Astrocyte (in vitro differentiated cells and primary cell): ENCODE measurements around the gene TMEM217.
"Not testable (repeated sequence)": the region's sequence is repeated elsewhere in the genome, so short reads cannot be mapped to it uniquely, and the experiment has no call there.

Experiments
- EZH2 ChIP-seq: IDR thresholded peaks from 2 replicates; pipeline ENCODE4 v1.6.1; 2012; ENCODE audit warnings: mild to moderate bottlenecking, low read length, inconsistent platforms; ENCODE audit not compliant: insufficient read depth
- TF ChIP-seq, protein P1 (sequence below): IDR thresholded peaks from 2 replicates; pipeline ENCODE4 v1.5.1; 2011; ENCODE audit warnings: low read depth, mild to moderate bottlenecking, inconsistent platforms, low read length, moderate library complexity; ENCODE audit not compliant: insufficient read depth

DNA sequence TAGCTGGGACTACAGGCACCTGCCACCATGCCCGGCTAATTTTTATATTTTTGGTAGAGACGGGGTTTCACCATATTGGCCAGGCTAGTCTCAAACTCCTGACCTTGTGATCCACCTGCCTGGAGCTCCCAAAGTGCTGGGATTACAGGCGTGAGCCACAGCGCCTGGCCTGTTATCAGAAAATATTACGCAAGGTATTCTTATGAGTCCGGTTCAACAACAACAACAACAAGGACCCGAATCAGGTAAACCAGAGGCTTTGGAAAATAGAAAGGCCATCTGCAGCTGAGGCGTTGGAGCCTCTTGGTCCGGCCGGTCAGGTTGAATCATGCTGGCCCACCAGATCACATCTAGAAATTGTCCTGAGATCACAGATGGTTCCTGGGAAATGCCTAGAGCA, 49.5 kb upstream of the TMEM217 start:
- TF ChIP-seq, protein P1, sequence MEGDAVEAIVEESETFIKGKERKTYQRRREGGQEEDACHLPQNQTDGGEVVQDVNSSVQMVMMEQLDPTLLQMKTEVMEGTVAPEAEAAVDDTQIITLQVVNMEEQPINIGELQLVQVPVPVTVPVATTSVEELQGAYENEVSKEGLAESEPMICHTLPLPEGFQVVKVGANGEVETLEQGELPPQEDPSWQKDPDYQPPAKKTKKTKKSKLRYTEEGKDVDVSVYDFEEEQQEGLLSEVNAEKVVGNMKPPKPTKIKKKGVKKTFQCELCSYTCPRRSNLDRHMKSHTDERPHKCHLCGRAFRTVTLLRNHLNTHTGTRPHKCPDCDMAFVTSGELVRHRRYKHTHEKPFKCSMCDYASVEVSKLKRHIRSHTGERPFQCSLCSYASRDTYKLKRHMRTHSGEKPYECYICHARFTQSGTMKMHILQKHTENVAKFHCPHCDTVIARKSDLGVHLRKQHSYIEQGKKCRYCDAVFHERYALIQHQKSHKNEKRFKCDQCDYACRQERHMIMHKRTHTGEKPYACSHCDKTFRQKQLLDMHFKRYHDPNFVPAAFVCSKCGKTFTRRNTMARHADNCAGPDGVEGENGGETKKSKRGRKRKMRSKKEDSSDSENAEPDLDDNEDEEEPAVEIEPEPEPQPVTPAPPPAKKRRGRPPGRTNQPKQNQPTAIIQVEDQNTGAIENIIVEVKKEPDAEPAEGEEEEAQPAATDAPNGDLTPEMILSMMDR = not testable (repeated sequence)
- not testable (repeated sequence) for TF ChIP-seq EZH2
